ENCODE data around the gene ZNRD2.

ZNRD2 gene

DNA sequence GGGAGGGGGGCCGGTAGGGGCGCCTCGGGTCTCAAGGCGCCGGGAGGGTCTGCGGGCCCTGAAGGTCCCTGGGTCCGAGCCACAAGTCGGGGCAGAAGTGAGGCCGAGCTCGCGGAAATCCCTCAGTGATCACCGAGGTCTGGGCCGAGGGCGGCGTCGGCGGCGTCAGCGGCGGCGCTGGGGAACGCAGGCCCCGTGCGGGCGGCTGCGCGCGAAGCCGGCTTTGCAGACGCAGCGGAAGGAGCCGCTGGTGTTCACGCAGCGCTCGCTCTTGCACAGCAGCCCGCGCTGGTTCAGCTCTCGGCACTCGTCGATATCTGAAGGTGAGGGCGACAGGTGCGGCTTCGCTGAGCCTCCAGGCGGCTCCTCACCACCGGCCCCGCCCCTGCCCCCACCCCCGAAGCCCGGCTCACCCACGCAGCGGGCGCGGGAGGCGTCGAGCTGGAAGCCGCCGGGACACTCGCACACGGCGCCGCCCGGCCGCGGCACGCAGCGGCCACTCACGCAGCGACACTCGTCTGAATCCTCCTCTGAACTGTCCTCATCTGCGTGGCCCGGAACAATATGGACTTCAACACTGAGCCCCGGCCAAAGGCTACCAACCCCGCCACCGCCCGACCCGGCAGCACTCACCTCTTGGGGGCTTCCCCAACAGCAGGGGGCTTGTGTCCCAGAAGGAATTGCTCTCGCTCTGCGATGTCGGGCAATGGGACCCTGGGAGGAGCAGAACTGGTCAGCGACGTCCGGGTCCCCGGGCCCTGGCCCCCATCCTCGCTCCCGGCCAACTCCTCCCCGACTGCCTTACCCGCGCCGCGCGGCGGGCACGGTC is 31.1 kb upstream of the ZNRD2 start:
- DNase-seq: no peak

DNA sequence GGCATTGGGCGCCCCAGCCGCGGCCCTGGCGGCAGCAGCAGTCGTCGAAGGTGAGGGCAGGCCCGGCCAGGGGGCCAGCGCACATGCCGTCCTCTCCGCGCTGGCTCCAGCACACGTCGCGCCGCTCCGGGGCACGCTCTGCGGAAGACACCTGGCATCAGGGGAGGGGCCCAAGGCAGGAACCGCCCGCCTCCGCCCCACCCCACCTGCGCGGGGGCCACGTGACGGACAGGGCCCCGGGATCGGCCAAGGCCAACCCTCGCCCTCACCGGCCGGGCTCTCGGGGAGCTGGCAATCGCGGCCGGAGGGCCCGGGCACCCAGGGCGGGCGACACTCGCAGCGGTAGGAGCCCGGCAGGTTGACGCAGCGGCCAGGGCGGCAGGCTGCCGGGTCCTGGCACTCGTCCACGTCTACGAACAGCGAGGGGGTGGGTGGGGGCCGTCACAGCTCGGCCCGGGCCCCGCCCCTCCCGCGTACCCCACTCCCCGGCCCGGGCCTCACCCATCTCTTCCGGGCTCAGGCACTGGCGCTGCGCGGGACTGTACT is 30.5 kb upstream of the ZNRD2 start:
- no peak for DNase-seq

GRCh38 chr11:65540290-65541092 is 29.8 kb upstream of the ZNRD2 start:
- peak; percentile 87 for DNase-seq

DNA sequence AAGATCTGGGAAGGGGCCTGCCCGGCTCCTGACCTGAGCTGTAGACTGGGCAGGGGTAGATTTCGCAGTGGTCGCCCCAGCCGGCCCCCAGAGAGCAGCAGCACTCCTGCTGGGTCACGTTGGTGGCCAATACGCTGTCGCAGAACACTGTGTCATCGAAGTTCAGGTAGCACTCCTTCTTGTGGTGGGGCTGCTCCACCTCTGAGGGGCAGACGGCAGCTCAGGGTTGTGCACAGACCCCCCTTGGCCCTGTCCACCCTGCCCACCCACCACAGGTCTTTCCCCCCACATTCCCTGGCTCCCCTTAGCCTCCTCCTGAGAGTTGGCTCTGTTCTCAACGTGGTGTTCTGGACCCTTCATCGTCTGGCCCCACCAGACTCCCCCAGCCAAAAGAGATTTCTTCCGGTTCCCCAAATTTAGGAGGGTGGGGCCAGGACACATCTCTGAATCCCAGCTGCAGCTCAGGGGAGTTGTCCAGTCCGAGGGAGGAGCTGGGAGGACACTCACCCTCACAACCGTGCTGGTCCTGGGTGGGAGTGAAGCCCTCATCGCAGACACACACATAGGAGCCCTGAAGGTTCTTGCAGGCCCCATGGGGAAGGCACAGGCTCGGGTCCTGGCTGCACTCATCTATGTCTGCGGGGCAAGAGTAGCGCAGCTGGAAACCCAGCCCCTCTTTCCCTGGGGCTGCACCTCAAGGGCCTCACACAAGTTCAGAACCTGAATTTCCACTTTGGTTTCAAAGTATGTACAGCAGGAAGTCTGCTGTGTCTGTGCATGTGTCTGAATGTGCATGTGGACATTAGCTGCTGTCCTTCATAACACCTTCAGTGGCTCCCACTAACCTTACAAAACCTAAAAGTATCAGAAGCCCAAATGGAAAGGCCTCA is 28.9 kb upstream of the ZNRD2 start:
- DNase-seq: no peak

GRCh38 chr11:65542738-65543390 is 27.4 kb upstream of the ZNRD2 start:
- no peak for DNase-seq

GRCh38 chr11:65545853-65546216 is 24.4 kb upstream of the ZNRD2 start:
- DNase-seq: no peak

DNA sequence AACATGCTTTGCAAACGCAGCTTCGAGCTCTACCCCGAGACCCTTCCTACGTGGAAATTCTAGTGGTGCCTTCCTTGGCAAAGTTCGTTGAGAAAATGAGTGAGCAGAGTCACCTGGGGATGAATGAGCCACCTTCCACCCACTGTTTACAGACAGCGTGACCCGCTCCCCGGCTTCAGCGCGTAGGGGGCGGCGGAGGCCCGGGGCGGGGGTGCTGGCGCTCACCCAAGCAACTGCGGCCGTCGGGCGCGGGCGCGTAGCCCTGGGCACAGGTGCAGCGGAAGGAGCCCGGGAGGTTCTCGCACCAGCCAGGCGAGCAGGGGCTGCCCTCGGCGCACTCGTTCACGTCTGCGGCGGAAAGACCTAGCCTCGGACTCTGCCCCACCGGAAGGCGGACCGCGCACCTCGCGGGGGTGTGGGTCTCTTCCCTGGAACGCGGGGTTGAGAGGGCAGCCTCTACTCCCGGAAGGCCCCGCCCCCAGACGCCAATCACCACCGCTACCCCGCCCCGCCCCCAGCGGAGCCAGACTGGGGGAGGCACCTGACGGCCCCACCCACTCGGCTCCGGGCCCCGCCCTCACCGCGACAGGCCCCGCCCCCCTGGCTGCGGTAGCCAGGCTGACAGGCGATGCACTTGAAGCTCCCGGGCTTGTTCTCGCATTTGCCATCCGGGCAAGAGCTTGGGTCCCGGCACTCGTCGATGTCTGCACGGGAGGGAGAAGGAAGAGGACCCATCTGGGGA is 23.9 kb upstream of the ZNRD2 start:
- DNase-seq: peak; percentile 98

- DNase-seq: peak; percentile 49
These were observed 22.7 kb upstream of the ZNRD2 start for GRCh38 chr11:65547446-65548125.

GRCh38 chr11:65548395-65548794 is 21.9 kb upstream of the ZNRD2 start:
- no peak for DNase-seq

GRCh38 chr11:65549096-65549495 is 21.2 kb upstream of the ZNRD2 start:
- DNase-seq: no peak

GRCh38 chr11:65551572-65552387 is 18.5 kb upstream of the ZNRD2 start:
- DNase-seq: peak; percentile 74

DNA sequence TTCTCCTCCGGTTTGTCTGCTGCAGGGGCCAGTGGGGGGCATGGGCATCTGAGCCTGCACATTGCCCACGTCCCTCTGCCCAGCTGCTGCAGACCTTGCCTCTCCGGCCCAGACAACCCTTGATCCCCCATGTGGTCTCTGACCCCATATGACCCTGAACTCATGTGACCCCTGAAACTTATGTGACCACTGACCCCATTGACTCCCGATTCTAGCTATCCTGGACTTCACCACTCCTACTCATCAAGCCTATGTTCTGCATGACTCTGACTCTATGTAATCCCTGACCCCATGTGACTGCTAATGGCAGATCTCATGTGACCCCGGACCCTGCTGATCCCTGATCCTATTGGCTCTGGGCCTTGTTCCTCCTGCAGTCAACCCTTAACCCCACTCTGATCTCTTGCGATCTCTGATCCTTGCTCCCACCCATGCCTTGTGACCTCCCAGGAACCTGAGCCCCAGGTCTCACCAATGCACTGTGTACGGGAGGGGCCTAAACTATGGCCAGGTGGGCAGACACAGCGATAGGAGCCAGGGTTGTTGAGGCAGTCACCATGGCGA is 17.8 kb upstream of the ZNRD2 start:
- no peak for DNase-seq

- peak; percentile 87 for DNase-seq
These were observed 16.8 kb upstream of the ZNRD2 start for GRCh38 chr11:65553301-65554001.

- no peak for DNase-seq
These were observed 16.0 kb upstream of the ZNRD2 start for GRCh38 chr11:65554057-65554818.

GRCh38 chr11:65554842-65555430 is 15.3 kb upstream of the ZNRD2 start:
- DNase-seq: no peak

DNA sequence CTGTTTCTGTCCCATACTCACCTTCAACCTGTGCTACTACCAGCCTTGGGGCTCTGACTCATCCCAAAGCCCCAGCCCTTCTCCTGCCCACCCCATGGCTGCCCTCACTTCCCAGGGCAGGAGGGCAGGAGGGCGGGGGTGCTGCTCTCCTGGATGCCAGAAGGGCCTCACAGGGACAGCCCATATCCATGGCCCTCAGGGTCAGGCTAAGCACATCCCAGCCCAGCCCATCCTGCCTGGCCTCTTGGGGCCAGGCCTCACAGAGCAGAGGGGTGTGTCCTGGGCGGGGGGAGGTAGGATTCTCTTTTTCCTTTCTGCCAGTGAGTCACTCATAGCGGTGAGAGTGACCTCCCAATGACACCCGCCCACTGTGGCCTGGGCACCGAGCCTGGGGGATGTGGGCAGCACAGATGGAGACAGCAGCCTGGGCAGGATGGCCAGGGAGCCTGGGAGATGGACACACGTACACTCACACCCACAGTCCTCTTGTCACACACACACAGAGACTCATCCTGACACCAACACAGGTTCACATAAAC is 14.5 kb upstream of the ZNRD2 start:
- peak; percentile 37 for DNase-seq

GRCh38 chr11:65556470-65557279 is 13.6 kb upstream of the ZNRD2 start:
- DNase-seq: no peak

Data from CD4-positive, alpha-beta T cell treated with Interleukin-15 for 1 hour (primary cell).